GM12801 (cell line): Measurements from ENCODE around the gene MUC15.

Experiments used
- CTCF ChIP-seq: IDR thresholded peaks from one replicate; pipeline ENCODE4 v1.5.1; 2011; ENCODE audit warnings: control low read depth; ENCODE audit not compliant: insufficient read length; ENCODE audit errors: extremely low read depth

MUC15 gene

GRCh38 chr11:26571861-26572654, at the start of gene MUC15:
Gene MUC15, minus strand, starts transcription at chr11:26572263. Its CDS starts 5,169 bp downstream, at chr11:26567094.
- TF ChIP-seq CTCF, result no peak

GRCh38 chr11:26621132-26621531, 49.1 kb upstream of the MUC15 start:
- no peak for TF ChIP-seq CTCF

- TF ChIP-seq CTCF, result no peak
These were observed 48.4 kb upstream of the MUC15 start for GRCh38 chr11:26620282-26621045.

- no peak for TF ChIP-seq CTCF
These were observed 46.4 kb upstream of the MUC15 start for GRCh38 chr11:26618441-26618840.

GRCh38 chr11:26613759-26614158, 41.7 kb upstream of the MUC15 start:
- TF ChIP-seq CTCF, result no peak

GRCh38 chr11:26608507-26609146, 36.6 kb upstream of the MUC15 start:
- TF ChIP-seq CTCF, result no peak
